Gastroesophageal sphincter (tissue), 3 donors: Measurements from ENCODE around the gene IQSEC1.

Experiments used
- POLR2A ChIP-seq, 2 donors: fragments of 450-650 bp; IDR thresholded peaks; one replicate each; pipeline ENCODE4 v1.6.1; 2017; ENCODE audit warnings: antibody characterized with exemption in 2 of 2, mild to moderate bottlenecking in 2 of 2, moderate library complexity in 1 of 2
- TF ChIP-seq, protein P1 (sequence below), 4 experiments: fragments of 200-600 bp in 2 of 4; fragments of 450-650 bp in 2 of 4; sonication (generic) in 1 of 4; IDR thresholded peaks; one replicate each; pipeline ENCODE4 v1.5.1; 2017 to 2019; ENCODE audit warnings: antibody characterized with exemption in 4 of 4, mild to moderate bottlenecking in 2 of 4, moderate library complexity in 2 of 4

DNA sequence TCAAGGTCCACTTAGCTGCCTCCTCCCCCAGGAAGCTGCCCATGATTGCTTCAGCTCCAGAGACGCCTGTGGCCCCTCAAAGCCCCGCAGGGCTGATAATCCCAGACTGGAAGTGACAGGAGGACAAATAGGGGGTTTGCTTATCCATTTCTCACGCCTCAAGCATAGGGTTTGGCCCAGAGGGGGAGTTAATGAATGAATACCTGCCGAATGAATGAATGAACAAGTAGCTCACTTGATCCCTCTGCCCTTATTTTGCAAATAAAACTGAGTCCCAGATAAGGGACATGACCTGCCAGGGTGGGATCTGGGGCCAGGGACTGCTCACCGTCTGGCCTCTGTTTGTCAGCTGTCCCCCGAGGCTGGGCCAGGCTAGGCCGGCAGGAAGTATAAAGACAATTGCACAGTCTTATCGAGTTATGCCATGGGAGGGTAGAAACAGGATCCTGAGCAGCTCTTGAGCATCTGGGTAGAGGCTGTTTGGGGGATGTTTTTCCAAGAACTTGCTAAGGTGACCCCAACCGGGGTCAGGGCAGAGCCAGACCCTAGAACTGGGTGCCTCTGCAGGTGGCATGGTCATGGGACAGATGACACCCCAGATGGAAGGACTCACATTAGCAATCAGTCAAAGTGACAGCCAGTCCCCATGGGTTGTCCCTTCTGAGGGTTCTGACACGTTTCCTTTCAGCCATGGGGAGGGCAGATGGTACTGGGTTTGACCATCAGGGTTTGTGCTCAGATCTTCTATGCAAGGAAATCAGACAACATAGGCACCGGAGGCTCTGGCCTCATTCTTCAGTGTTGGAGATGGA is 45.0 kb downstream of the IQSEC1 start:
- TF ChIP-seq, protein P1, sequence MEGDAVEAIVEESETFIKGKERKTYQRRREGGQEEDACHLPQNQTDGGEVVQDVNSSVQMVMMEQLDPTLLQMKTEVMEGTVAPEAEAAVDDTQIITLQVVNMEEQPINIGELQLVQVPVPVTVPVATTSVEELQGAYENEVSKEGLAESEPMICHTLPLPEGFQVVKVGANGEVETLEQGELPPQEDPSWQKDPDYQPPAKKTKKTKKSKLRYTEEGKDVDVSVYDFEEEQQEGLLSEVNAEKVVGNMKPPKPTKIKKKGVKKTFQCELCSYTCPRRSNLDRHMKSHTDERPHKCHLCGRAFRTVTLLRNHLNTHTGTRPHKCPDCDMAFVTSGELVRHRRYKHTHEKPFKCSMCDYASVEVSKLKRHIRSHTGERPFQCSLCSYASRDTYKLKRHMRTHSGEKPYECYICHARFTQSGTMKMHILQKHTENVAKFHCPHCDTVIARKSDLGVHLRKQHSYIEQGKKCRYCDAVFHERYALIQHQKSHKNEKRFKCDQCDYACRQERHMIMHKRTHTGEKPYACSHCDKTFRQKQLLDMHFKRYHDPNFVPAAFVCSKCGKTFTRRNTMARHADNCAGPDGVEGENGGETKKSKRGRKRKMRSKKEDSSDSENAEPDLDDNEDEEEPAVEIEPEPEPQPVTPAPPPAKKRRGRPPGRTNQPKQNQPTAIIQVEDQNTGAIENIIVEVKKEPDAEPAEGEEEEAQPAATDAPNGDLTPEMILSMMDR (IDR thresholded peaks at IDR 0.05) = no peak
- no peak for TF ChIP-seq POLR2A (IDR thresholded peaks at IDR 0.05)
